Hematopoietic multipotent progenitor cell treated with erythropoietin and hydrocortisone succinate and interleukin-3 and kit ligand, for 15 days (in vitro differentiated cells): ENCODE measurements around the gene MND1.
"Not testable (repeated sequence)": the region's sequence is repeated elsewhere in the genome, so short reads cannot be mapped to it uniquely, and the experiment has no call there.

Source experiments
- DNase-seq: peaks from one replicate; pipeline ENCODE4 v3.0.0-alpha.2; 2015; ENCODE audit warnings: low spot score

The MND1 gene

GRCh38 chr4:153440475-153440874 is 96.0 kb downstream of the MND1 start:
- no peak for DNase-seq

GRCh38 chr4:153447175-153447905 is 102.9 kb downstream of the MND1 start:
- no peak for DNase-seq

- DNase-seq, result no peak
Measured at GRCh38 chr4:153448003-153448731, 103.7 kb downstream of the MND1 start.

GRCh38 chr4:153449338-153449737 is 104.8 kb downstream of the MND1 start:
- DNase-seq, result no peak

DNA sequence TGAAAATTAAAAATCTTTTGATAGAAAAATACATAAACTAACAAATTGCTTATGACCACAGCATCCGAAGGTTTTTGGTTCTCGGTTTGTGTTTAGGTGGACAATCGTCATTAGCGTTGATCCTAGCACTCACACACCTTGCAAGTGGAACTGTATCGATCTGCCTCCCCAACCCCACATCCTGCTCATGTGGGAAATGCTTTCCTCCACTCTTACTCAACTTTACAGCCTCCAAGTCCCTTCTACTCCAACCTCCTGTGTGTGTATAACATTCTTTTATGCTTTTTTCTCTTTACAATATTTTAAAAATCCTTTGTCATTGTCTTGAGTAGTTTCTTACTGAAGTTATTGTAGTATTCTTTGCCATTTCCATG is 106.0 kb downstream of the MND1 start:
- no peak for DNase-seq

DNA sequence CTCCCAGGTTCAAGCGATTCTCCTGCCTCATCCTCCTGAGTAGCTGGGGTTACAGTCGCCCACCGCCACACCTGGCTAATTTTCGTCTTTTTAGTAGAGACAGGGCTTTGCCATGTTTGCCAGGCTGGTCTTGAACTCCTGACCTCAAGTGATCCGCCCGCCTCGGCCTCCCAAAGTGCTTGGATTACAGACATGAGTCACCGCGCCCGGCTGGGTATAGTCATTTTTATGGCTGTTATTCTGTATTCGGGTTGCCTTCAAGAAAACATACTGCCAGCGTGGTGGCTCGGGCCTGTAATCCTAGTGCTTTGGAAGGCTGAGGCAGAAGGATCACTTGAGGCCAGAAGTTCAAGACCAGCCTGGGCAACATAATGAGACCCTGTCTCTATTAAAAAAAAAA is 106.7 kb downstream of the MND1 start:
- not testable (repeated sequence) for DNase-seq

DNA sequence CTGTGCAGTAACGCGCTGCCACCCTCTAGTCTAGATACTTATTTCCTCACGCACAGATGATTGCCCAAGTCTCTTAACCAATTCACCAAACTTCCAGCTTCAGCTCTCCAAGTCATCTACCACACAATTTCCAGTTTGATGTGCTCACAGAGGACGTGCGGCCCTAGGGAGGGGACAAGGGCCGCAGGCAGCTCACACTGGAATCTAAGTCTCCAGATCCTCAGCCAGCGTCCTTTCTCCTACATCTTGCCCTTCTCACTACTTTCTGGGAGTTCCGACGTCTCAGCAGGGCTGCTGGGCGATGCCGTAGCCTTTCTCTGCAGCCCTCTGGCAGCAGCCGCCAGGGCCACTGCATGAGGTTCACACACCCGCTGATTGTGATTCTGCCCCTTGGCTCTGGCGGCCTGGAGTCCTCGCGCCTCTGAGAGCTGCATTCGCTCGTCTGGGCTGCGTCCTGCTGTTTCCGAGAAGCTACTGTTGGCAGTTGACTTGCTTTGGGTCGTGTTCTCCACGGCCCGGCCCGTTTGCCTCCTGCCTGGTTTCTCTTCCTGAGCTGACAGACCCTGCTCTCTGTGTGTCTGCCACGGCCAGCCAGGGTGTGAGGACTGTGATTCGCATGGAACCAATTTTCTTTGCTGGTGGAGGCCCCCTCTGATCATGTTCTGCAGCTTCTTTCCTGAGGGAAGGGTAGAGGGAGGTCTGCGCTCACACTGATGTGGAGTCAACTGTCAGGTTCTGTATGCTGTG is 107.6 kb downstream of the MND1 start:
- no peak for DNase-seq

DNA sequence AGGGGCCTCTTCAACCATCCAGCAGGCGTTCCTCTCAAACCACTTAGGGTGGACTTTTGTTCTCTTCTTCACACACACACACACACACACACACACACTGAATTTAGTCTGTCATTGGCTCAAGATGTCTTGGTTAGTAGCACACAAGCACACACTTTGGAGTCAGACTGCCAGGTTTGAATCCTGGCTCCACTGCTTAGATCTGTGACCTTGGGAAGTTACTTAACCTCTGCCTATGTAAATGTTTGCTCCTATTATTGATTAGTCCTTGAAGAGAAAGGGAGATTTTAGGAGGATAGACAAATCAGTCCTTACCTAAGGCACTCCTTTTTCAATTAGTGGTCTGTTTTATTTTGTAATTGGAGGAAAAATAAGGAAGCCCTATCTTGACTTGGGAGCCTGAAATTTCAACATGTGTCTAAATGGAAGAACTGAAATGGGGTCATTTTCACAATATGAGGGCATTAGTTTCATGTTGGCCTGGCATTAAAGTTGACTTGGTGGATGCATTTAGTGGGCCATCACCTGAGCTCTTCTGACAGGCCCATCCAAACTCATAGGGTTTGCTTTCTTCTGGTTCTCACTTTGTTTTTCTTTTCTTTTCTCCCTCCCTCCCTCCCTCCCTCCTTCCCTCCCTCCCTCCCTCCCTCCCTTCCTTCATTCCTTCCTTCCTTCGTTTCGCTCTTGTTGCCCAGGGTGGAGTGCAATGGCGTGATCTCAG is 108.3 kb downstream of the MND1 start:
- DNase-seq, result no peak

- DNase-seq, result no peak
Measured at GRCh38 chr4:153453402-153453801, 108.9 kb downstream of the MND1 start.

- no peak for DNase-seq
Measured at GRCh38 chr4:153458969-153459368, 114.5 kb downstream of the MND1 start.

- DNase-seq, result not testable (repeated sequence)
Measured at GRCh38 chr4:153461549-153461948, 117.1 kb downstream of the MND1 start.

DNA sequence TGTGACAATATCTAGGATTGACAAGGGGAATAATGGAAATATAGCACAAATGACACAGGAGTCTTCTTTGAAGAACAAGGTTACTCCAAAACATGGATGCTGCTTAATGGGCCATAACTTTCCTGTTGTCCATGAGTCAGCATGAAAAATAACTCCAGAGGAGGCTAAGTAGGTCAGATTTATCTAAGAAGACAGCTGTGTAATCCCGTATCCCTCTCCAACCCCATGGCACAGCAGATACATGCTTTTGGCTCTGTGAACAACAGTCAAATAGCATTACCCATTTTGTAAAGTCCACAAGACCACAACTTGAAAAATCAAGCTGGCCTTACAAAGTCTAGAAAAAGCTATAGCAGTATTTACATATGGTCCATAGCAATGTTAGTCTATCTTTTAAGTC is 119.6 kb downstream of the MND1 start:
- peak; percentile 92 for DNase-seq
